CD4-positive, alpha-beta T cell (primary cell): ENCODE data around the gene SCN8A. TPM values are rescaled to one million over a fixed set of nuclear protein-coding genes. Genes with fewer than 3 reads are reported as not detected.
A peak's percentile ranks its signal among the peaks of the same experiment; 100 is the strongest.

Experiments
- ATAC-seq: fragments of 200-7000 bp; cut with Tn5 transposase; one replicate; pipeline ENCODE4 v1.10.0; 2022; ENCODE audit warnings: mild to moderate bottlenecking; ENCODE audit not compliant: poor library complexity
- CTCF ChIA-PET: fragments of 350-600 bp; sonication (Branson Sonifier 250); formaldehyde crosslinking; loops from one replicate; lab custom pipeline; 2021; ENCODE audit warnings: antibody characterized with exemption, inconsistent platforms; lab: Charles Lee
- POLR2A ChIA-PET: fragments of 350-600 bp; sonication (Branson Sonifier 250); formaldehyde crosslinking; loops from one replicate; lab custom pipeline; 2021; ENCODE audit warnings: antibody characterized with exemption, inconsistent platforms; lab: Charles Lee
- DNase-seq, 14 experiments: peaks; one replicate each; pipeline ENCODE4 v3.0.0-alpha.2; 2013 to 2020; ENCODE audit warnings: mixed read lengths in 2 of 14
- H3K27ac ChIP-seq, 2 donors: one replicate each; pipeline versions ENCODE4 v1.5.1 to v1.7.0; 2013; ENCODE audit warnings: low read length in 2 of 2, low read depth in 1 of 2, mild to moderate bottlenecking in 1 of 2
- H3K27me3 ChIP-seq, 2 experiments: 1 replicate in 1 of 2; 2 replicates in 1 of 2; pipeline versions ENCODE4 v1.6.1 to v1.7.0; 2013; ENCODE audit warnings: low read length in 2 of 2, control low read depth in 1 of 2, mild to moderate bottlenecking in 1 of 2, moderate library complexity in 1 of 2; ENCODE audit not compliant: insufficient read depth in 2 of 2, control insufficient read depth in 1 of 2
- H3K36me3 ChIP-seq: one replicate; pipeline ENCODE4 v1.6.1; 2013; ENCODE audit warnings: low read length, control low read depth; ENCODE audit not compliant: insufficient read depth
- H3K4me1 ChIP-seq: one replicate; pipeline ENCODE4 v1.6.1; 2013; ENCODE audit warnings: low read length, control low read depth; ENCODE audit not compliant: insufficient read depth
- H3K4me3 ChIP-seq: one replicate; pipeline ENCODE4 v1.5.1; 2013; ENCODE audit warnings: mild to moderate bottlenecking, low read length, moderate library complexity
- H3K9me3 ChIP-seq, 2 experiments: 1 replicate in 1 of 2; 2 replicates in 1 of 2; pipeline versions ENCODE4 v1.6.1 to v1.7.0; 2013; ENCODE audit warnings: low read length in 2 of 2, mild to moderate bottlenecking in 2 of 2, control low read depth in 1 of 2, moderate library complexity in 1 of 2; ENCODE audit not compliant: control insufficient read depth in 1 of 2, insufficient read depth in 1 of 2
- H3K27ac Mint-ChIP-seq: one replicate; pipeline ENCODE4 v1.8.0; 2020; ENCODE audit warnings: mixed read lengths
- H3K27me3 Mint-ChIP-seq: one replicate; pipeline ENCODE4 v1.8.0; 2021; ENCODE audit warnings: mixed read lengths
- H3K36me3 Mint-ChIP-seq: one replicate; pipeline ENCODE4 v1.8.0; 2021; ENCODE audit warnings: low read depth, mixed read lengths
- H3K4me1 Mint-ChIP-seq: one replicate; pipeline ENCODE4 v1.8.0; 2021; ENCODE audit warnings: low read depth, mixed read lengths
- H3K4me3 Mint-ChIP-seq: one replicate; pipeline ENCODE4 v1.8.0; 2020; ENCODE audit warnings: mild to moderate bottlenecking, mixed read lengths
- H3K9me3 Mint-ChIP-seq: one replicate; pipeline ENCODE4 v1.8.0; 2020; ENCODE audit warnings: mixed read lengths
- intact Hi-C, 2 experiments: fragments of 100-400 bp; cut with DNase I in 1 of 2; cut with micrococcal nuclease in 1 of 2; formaldehyde crosslinking; loops; one replicate each; pipeline versions ENCODE4 v1.15.1 to v1.9.0; 2023 to 2025; cut with DNase I, micrococcal nuclease
- total RNA-seq, 174 experiments: library from RNA in 2 of 174; stranded (reverse) in 2 of 174; gene quantifications; one replicate each; pipeline ENCODE4 v1.2.3 and lab custom pipeline; 2021 to 2026
- TF ChIP-seq, protein P1 (sequence below): fragments of 200-600 bp; IDR thresholded peaks from one replicate; pipeline ENCODE4 v1.8.0; 2022; ENCODE audit warnings: antibody characterized with exemption, mild to moderate bottlenecking

SCN8A gene
- total RNA-seq, 2 experiments from 2014 or later, result 0.14 to 0.36 TPM

DNA sequence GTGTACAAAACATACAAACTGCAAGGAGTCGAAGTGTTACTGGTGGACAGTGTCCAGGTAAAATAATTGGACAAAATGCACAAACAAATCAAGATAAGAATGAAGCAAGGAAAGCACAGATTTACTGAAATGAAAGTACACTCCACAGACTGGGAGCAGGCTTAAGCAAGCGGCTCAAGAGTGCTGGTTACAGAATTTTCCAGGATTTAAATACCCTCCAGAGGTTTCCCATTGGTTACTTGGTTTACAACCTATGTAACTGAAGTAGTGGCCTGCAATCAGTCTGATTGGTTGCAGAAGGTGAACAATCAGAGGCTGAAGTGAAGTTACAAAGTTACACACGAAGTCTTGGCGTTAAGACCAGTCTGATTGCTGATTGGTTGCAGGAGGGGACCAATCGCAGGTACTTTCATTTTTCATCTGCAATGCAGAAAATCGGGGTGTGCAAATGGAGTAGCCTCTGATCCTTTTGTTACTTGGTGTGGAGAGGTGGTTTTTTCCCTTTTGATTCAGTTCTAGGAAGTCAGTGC is 11.6 kb upstream of the SCN8A start:
- TF ChIP-seq, protein P1, sequence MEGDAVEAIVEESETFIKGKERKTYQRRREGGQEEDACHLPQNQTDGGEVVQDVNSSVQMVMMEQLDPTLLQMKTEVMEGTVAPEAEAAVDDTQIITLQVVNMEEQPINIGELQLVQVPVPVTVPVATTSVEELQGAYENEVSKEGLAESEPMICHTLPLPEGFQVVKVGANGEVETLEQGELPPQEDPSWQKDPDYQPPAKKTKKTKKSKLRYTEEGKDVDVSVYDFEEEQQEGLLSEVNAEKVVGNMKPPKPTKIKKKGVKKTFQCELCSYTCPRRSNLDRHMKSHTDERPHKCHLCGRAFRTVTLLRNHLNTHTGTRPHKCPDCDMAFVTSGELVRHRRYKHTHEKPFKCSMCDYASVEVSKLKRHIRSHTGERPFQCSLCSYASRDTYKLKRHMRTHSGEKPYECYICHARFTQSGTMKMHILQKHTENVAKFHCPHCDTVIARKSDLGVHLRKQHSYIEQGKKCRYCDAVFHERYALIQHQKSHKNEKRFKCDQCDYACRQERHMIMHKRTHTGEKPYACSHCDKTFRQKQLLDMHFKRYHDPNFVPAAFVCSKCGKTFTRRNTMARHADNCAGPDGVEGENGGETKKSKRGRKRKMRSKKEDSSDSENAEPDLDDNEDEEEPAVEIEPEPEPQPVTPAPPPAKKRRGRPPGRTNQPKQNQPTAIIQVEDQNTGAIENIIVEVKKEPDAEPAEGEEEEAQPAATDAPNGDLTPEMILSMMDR, result no peak
- Mint-ChIP-seq H3K4me1 (no peaks in the 10 kb centered on the region), H3K9me3 (no peaks in the 10 kb centered on the region), H3K27me3 (peaks cover 41% of the 10 kb centered on the region), H3K36me3 (no peaks in the 10 kb centered on the region), H3K4me3 (no peak overlapping the region), H3K27ac (no peak overlapping the region)
- no peak for ATAC-seq
- Histone ChIP-seq H3K36me3 (no peaks in the 10 kb centered on the region), H3K27ac (no peak overlapping the region), H3K4me1 (no peaks in the 10 kb centered on the region), H3K4me3 (no peak overlapping the region), H3K9me3 (peaks cover 0 to 5% of the 10 kb centered on the region in 2 experiments), H3K27me3 (peaks cover 3 to 6% of the 10 kb centered on the region in 2 experiments)
- CTCF ChIA-PET, result no interaction called here
- POLR2A ChIA-PET, result no interaction called here
- intact Hi-C loops, result no loop called here
- no peak for DNase-seq

DNA sequence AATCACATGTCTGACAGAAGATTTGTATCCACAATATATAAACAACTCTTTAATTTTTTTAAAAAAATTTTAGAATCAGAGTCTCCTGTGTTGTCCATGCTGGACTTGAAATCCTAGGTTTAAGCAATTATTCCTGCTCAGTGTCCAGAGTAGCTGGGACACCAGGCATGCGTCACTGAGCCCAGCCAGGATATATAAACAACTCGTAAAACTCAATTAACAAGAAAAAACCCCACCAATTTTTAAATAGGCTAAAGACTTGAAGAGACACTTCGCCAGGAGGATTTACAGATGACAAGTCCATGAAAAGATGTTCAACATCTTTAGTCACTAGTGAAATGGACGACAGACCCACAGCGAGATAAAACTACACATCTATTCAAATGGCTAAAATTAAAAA is 2.0 kb upstream of the SCN8A start:
- POLR2A ChIA-PET, result no interaction called here

DNA sequence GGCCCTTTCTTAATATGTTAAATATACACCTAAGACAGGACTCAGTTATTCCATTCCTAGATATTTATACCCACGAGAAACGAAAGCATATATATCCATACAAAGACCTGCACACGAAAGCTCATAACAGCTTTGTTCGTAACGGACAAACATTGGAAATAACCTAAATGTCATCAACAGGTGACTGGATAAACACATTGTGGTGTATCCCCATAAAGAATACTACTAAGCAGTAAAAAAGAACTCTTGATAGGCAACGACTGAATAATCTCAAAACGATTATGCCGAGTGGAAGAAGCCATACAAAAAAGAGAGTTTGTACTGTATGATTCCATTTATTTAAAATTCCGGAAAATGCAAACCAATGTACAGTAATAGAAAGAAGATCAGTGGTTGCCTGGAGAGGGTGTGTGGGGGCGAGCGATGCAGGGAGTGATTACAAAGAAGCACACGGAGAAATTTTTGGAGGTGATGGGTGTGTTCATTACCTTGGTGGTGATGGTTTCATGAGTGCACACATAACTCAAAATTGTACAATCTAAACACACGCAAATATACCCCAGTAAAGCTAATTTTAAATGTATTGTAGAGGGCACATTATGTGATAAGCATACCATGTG is 1.4 kb upstream of the SCN8A start:
- no peak for ATAC-seq
- Mint-ChIP-seq H3K4me3 (peak overlapping the region; percentile 86), H3K4me1 (peaks cover 23% of the 10 kb centered on the region), H3K27me3 (peaks cover 70% of the 10 kb centered on the region), H3K9me3 (no peaks in the 10 kb centered on the region), H3K27ac (no peak overlapping the region), H3K36me3 (no peaks in the 10 kb centered on the region)
- CTCF ChIA-PET, result no interaction called here
- TF ChIP-seq, protein P1, result no peak
- Histone ChIP-seq H3K36me3 (no peaks in the 10 kb centered on the region), H3K4me3 (peak overlapping the region; percentile 51), H3K4me1 (peaks cover 16% of the 10 kb centered on the region), H3K27me3 (peaks cover 31 to 48% of the 10 kb centered on the region in 2 experiments), H3K9me3 (no peaks in the 10 kb centered on the region), H3K27ac (no peak overlapping the region)
- POLR2A ChIA-PET, result no interaction called here
- intact Hi-C loops, result loop anchor here in 1 of 2 experiments (5.0 kb wide), 1 partner anchor 363 kb away; the partner anchor contains the start of gene ACVR1B
- DNase-seq, result no peak

More for the DNA sequence above, 2.0 kb upstream of the SCN8A start:
- H3K27ac ChIP-seq, result no peak overlapping the region
- ATAC-seq, result no peak
- H3K27me3 ChIP-seq, result peaks cover 31 to 49% of the 10 kb centered on the region in 2 experiments
- Mint-ChIP-seq H3K27ac (no peak overlapping the region), H3K36me3 (no peaks in the 10 kb centered on the region), H3K4me3 (peak overlapping the region; percentile 86), H3K27me3 (peaks cover 76% of the 10 kb centered on the region), H3K4me1 (peaks cover 23% of the 10 kb centered on the region), H3K9me3 (no peaks in the 10 kb centered on the region)
- no peaks in the 10 kb centered on the region for H3K36me3 ChIP-seq
- CTCF ChIA-PET, result no interaction called here
- H3K4me1 ChIP-seq, result peaks cover 16% of the 10 kb centered on the region
- TF ChIP-seq, protein P1, result no peak
- DNase-seq, result no peak
- no peak overlapping the region for H3K4me3 ChIP-seq
- intact Hi-C loops, result no loop called here
- no peaks in the 10 kb centered on the region for H3K9me3 ChIP-seq
